Measurements from ENCODE around the gene NEUROD2. TPM values are rescaled to one million over a fixed set of nuclear protein-coding genes. Genes with fewer than 3 reads are reported as not detected.
A peak's percentile ranks its signal among the peaks of the same experiment; 100 is the strongest.

Gene NEUROD2
- total RNA-seq, 2 donors from 2014 or later, result 0.12 TPM; not detected in 1

DNA sequence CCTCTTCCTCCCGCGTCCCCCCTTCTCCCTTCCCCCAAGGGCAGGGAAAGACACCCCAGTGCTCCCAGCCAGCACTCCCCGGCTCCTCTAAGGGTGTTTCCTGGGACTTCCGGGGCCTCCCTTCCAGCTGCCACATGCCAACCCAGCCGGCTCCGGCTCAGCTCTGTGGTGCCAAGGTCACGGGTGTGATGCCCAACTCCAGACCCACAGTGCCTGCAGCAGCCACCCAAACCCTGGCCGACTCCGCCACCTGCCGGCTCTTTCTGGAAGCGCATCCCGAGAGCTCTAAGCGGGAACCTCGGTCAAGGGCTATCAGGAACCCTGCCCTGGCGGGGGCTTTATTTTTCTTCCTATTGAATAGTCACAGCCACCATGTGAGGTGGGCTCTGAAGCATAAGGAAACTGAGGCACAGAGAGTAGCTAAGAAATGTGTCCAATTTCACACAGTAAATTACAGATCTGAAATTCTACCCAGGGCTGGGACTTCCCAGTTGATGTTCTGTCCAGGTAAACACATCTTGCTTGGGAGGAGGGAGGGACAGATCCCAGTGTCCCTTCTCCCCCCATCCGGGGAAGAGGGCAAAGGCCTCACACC is 15.7 kb upstream of the NEUROD2 start:
- DNase-seq (peak; percentile 91 to 94), ATAC-seq (peak; percentile 52)
- intact Hi-C loops (cut with DNase I, micrococcal nuclease), result loop anchor here in 1 of 2 donors (5.0 kb wide), 1 partner anchor 129 kb away; no protein-coding TSS in a partner anchor

DNA sequence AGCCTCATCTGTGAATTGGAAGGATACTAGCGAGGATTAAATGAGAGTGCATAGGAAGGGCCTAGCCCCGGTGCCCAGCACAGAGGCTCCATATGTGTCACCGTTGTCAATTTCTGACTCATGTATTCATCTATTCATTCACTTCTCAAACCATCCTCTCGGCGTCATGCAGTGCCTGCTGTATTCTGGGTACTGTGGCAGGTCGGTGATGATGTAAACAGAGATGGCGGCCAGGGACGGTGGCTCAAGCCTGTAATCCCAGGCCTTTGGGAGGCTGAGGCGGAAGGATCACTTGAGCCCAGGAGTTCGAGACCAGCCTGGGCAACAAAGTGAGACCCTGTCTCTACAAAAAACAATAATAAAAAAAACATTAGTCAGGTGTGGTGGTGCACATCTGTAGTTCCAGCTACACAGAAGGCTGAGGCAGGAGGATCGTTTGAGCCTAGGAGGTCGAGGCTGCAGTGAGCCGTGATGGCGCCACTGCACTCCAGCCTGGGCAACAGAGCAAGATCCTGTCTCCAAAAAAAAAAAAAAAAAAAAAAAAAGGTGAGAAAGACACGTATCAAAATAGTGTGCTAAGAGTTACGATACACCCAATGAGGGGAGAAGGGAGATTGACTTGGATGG is 14.8 kb upstream of the NEUROD2 start:
- no peak for ATAC-seq
- DNase-seq, result no peak
- intact Hi-C loops (cut with DNase I, micrococcal nuclease), result loop anchor here in 1 of 2 donors (5.0 kb wide), 1 partner anchor 130 kb away; no protein-coding TSS in a partner anchor

DNA sequence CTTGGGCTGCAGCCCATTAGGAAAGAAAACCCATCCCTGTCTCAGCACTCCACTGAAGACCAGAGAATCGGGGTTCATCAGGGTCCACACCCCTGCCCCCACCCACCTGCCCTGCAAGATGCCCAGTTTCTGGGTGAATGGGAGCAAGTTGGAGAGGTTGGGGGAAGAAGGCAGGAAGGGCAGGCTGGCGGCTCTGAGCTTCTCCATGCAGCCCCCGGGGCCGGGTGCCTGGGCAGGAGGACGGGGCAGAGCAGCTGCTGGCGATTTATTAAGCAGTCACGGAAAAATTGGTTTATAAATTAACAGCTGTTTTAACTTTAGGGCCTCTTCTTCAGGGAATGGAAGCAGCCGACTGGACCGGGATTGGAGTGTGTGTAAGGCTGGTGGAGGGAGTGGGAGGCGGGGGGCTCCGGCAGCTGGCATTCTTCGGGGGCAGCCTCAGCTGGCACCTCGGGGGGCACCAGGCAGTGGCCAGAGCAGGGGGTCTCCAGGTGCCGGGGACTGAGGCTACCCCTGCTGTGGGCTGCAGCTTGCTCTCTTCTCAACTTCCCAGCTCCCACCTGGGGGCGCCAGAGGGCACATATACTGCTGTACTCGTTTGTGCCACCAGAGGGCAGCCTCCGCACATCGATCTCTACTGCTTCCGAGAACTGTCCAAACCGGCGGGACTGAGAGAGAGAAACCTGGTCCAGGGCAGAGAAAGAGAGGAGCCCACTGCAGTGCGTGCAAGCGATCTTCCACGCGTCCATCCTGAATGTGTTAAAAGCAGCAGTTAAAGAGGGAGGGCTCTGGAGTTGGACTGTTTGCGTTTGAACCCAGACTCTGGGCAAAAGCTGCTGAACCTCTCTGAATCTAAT is 14.0 kb upstream of the NEUROD2 start:
- DNase-seq (peak; percentile 70 to 90), ATAC-seq (peak; percentile 30)
- intact Hi-C loops (cut with DNase I, micrococcal nuclease), result loop anchor here in 1 of 2 donors (5.0 kb wide), 1 partner anchor 131 kb away; no protein-coding TSS in a partner anchor

DNA sequence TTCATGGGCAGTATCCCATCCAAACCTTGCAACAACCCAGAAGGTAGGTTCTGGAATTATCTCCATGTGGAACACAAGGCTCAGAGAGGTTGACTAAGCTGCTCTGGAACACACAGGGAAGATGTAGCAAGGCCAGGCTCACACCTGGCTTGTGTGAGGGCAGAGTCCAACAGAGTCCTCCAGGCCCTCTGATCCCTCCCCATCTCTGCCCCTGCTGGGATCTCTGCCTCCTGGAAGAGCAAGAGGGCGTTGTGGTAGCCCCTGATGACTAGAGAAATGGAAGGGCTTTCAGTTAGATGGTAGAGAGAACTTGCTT is 12.0 kb upstream of the NEUROD2 start:
- DNase-seq, result no peak
- intact Hi-C loops (cut with DNase I, micrococcal nuclease), result loop anchor here in 1 of 2 donors (5.0 kb wide), 1 partner anchor 133 kb away; no protein-coding TSS in a partner anchor
- no peak for ATAC-seq

DNA sequence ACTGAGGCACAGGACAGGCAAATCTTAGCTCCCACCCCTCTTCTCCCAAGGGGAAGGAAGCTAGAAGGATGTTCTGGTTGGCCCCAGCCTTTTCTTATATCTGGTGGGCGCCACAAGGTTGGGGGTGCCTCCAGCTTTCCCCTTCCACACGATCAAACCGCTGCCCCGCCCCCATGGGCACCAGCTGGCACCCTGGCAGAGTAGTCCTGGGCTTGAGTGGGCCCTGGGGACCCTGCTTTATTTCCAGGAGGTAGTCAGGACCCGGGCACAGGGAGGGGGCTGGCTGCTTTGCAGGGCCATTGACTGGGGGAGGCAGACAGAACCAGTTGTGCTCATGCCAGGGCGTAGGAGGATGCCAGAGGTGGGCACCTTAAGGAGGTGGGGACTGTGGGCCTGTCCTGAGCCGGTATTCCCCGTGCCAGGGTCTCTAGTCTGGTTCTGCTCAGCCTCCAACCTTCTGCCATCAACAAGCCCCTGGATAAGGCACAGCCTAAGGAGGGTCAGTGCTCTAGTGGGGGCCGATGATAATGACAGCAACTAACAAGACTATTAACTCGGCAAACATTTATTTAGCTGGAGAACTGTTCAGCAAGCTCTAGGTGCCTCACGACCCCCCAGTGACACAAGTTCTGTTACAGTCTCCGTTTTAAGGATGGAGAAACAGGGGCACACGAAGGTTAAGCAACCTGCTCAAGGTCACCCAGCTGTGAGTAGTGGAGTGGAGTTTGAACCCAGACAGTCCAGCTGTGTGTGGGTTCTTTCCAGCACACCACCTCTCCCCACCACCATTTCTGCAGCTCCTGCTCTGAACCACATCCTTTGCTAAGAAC is 11.5 kb upstream of the NEUROD2 start:
- ATAC-seq, result no peak
- intact Hi-C loops (cut with DNase I, micrococcal nuclease), result no loop called here

DNA sequence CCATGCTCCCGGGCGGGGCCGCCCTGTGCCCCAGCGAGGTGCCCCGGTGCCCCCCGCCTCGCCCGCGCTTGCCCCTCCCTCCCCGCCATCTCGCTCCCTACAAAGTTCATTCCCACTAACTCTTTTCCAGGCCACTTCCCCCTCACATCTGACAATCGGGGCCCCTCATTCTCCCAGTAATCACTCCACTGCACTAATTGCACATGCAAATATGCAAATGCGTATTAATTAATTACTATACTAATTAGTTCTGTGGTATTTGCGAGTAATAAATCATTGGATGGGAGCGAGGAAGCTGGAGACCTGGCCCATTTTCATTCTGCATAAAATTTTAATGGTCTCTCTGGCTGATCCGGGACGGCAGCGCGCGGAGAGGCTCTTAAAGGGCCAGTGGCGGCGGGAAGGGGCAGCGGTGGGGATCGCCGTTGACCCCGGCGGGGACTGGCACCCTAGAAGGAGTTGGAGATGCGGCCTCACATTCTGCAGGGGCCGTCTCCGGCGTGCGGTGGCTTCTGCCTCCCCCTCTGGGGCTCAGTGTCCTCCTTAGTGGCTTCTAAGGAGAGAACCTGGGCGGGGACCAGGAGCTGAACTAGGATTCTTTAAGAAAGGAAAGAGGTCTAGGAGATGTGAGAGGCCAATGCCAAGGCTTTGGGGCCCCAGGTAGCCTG is 10.7 kb upstream of the NEUROD2 start:
- peak; percentile 21 for ATAC-seq
- intact Hi-C loops (cut with DNase I, micrococcal nuclease), result no loop called here
- DNase-seq, result peak in 1 of 2 donors; percentile 55

More for the DNA sequence above, 11.5 kb upstream of the NEUROD2 start:
- DNase-seq, result no peak

DNA sequence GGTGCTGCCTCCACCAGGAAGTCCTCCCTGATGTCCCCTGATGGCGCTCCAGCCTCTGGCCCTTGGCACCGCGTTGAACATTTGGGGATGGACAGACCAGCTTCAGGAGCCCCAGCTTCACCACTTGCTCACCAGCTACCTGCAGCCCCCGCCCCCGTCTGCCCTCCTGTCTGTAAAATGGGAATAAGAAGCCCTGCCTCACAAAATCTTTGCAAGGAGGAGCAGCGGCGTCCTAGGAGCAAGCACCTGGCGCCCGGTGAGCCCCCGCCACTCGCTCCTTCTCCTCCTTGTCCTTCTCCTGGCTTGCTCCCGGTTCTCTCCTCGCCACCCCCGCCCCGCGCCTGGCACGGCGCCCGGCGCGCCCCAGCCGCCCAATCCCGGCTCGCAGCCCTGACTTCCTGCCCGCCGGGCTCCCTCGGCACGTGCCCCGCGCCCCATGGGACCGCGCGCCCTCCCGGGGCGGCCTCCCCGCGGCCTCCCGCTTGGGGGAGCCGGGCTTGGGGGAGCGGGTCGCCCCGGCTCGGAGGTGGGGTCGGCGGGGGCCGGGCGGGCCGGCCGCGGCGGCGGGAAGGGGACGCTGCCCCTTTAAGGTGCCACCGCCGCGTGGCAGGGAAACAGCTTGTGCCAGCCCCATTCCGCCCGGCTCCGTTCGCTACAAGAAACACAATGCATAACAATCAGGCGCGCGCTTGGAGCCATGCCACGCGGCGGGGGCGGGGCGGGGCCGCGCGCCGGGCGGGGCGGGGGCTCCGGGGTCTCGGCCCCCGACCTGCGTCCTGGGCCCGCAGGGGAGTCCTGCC is 9.9 kb upstream of the NEUROD2 start:
- DNase-seq (peak; percentile 80 to 85), ATAC-seq (peak; percentile 66)

DNA sequence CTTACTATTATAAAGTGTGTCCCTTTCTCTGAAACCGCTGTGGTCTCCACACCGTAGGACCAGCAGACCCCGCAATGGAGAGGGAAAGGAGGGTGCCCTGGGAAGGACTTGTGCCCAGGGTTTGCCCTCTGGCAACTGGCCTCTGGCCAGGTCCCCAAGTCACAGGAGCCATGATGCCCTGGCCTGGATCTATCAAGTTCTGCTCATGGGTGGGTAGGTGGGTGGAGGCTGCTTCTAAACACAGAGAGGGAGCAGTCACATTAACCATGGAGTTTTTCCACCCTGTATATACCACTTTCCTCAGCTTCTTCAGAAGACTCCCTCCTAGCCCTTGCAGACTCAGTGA is 9.4 kb upstream of the NEUROD2 start:
- no peak for DNase-seq
- no peak for ATAC-seq
- intact Hi-C loops (cut with DNase I, micrococcal nuclease), result no loop called here

More for the DNA sequence above, 9.9 kb upstream of the NEUROD2 start:
- intact Hi-C loops (cut with DNase I, micrococcal nuclease), result no loop called here

DNA sequence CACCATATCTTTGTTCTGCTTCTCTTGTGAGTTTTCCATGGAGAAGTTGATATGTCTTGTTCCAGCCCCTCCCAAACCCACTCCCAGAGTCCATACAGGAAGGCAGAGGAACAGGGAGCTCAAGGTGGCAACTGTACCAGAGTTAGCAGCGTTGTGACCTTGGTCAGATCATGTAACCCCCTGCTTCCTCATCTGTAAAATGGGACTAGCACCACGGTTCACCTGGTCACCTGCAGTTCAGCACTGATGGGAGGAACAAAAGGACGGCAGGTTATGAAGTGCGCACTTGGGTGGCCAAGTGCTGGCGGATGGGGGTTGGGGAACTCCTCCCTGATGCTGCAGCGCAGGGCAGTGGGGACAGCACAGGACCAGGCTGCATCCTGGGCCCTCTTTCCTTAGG is 7.7 kb upstream of the NEUROD2 start:
- DNase-seq (no peak), ATAC-seq (no peak)
- intact Hi-C loops (cut with DNase I, micrococcal nuclease), result no loop called here

DNA sequence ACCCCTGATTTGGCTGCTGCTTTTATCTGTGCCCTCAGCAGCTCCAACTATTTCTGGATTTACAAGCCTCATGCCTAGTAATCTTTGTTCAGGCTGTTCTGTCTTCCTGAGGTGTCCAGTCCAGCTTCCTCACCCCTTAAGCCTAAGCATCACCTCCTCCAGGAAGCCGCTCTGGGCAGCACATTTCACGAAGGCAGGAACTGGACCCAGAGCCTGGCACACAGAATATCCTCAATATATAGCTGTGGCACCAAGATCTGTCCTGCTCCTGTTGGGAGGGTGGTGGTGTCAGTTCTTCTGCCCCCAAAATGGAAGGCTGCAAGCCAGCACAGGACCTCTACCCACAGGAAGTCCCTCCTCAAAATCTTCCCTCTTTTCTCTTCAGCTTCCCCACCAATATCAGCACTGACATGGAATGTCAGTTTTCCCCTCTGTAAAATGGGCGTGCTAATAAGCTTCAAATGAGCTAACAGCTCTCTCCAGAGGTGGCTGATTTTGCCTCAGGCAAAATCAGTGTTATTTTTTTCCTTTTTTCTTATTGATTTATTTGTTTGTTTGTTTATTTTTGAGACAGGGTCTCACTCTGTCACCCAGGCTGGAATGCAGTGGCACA is 6.9 kb upstream of the NEUROD2 start:
- intact Hi-C loops (cut with DNase I, micrococcal nuclease), result no loop called here
- no peak for DNase-seq
- no peak for ATAC-seq

DNA sequence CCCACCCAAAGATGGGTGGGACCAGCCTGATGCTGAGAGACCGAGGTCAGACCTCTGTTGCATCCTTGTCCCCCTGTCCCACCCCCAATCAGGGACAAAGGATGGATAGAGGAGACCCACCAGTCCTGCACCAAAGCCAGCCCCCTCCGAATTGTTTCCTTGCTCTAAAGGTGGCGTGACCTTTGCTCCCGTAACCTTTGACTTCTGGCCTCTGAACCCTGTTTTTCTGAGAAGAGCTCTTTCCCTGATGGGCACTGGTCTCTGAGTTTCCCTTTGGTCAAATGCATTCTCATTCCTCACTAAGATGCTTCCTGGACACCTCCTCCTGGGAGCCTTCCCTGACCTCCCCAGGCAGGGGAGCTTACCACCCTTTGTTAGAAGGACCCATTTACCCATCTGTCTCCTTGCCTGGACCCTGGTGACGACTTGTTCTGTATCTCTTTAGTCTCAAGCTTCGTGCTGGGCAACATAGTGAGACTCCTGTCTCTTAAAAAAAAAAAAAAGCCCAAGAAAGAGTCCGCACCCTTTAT is 5.3 kb upstream of the NEUROD2 start:
- ATAC-seq (no peak), DNase-seq (no peak)
- intact Hi-C loops (cut with DNase I, micrococcal nuclease), result no loop called here

DNA sequence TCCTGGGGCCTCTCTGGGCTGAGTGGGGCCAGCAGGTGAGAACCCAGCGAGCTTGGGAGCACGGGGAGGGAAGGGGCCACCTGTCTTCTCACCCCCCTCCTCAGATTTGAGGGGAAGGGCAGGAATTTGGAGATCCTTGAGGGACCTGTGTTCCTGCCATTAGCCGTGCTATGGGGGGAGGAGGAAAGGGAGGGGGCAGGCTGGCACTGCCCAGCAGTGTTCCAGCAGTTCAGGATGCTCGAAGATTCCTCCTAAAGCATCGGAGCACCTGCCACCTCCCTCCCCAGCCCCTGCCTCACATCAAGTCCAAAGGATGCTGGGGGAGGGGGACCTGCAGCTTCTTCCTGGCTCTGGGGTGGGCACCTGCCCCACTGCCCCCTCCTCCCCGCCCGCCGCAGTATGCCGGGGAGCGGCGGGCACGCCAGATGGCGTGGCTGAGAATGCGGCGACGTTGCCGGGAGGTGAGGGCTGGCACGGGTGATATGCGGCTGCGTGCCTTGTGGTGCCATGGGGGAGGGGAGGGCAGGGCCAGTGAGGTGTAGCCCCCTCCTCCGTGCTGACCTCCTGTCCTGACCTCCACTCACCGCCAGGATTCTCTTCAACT is 4.7 kb upstream of the NEUROD2 start:
- no peak for ATAC-seq
- intact Hi-C loops (cut with DNase I, micrococcal nuclease), result no loop called here

DNA sequence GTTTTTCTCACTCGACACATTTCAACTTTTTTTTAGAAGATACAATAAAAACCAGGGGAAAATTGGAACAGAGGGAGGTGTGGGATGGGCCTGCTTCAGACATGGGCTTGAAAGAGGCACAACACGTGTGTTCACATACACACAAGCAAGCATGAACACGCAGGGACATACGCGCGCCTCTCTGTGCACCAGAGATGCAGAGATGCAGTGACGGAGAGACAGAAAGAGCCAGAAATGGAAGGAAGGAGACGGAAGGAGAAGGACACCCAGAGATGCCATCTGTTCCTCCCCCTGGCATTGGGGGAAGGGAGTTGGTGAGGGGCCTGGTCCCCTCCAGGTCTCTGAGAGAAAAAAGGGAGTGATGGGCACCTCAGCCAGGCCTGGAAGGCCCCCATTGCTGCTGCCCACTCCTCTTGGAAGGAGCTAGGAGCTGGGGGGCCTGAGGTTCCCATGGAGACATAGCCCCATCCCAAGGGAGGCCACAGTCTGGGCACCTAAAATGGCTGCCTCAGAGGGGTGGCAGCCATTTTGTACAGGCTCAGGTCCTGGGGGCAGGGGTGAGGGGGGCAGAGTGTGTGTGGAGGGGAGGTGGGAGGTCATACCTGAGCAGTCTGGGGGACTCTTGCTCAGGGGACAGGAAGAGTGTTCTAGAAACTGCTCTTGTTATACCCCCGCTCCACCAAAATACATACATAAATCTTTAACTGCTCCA is 3.8 kb upstream of the NEUROD2 start:
- no peak for ATAC-seq
- intact Hi-C loops (cut with DNase I, micrococcal nuclease), result no loop called here

More for the DNA sequence above, 4.7 kb upstream of the NEUROD2 start:
- DNase-seq, result no peak

DNA sequence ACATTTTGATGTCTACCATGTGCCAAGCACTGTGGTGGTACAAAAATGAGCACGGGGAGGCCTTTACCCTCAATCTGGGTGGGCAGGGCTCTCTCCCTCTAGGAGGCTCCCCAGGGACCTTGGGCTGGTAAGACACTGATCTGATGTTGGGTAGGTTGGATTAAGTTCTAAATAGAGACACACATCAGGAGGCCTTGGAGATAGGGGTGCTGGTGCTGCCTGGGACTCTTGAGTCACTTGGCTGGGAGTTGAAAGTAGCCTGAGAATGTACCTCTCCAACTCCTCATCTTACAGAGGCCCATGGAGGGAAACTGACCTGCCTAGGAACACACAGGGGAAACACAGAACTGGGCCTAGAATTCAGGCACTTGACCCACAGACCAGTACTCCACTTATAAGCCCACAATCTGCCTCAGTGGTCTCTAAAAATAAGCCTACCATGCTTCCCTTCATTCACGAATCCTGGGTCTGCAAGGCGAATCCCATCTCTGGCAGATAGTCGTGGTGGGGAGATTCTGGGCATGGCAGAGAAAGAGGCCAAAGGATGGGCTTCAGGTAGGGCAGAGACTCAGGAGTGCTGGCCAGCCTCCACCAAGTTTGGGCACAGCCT is 1.8 kb upstream of the NEUROD2 start:
- DNase-seq (no peak), ATAC-seq (no peak)
- intact Hi-C loops (cut with DNase I, micrococcal nuclease), result no loop called here

More for the DNA sequence above, 3.8 kb upstream of the NEUROD2 start:
- no peak for DNase-seq

DNA sequence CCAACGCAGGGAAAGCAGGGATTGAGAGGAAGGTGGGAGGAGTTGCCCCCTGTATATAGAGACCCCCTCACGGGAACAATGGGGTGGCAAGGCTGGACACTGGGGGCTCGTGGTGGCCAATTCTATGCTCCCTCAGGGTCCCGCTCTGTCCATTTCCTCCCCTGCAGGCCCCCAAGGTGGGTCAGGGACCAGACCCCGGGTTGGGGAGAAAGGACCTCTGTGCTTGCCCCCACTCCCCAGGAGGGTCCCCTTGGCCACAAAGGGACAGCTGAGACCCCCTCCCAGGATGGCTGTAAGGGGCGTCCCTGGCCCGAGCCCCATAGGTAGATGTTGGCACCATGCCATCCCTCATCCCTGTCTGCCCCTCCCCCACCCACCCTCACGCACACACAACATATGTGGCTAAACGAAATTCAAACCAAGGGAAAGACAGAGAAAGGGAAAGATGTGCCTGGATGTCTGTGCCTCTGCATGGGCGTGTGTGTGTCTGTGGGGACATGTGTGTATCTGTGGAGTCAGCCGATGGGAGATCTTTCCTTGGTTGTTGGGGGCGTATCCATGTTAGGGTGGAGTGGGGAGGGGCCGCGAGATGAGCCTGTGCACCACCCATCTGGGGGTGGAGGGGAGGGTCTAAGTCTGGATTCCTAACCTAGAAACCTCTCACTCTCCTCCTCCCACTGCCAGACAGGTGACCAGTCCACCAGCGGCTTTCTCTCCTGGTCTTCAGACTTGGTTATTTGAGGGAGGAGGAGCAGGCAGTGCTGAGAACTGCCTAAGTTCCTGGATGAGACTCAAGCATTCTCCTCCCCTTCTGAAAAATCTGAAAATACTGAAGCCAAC is 642 bp upstream of the NEUROD2 start:
- ATAC-seq (no peak), DNase-seq (no peak)
- intact Hi-C loops (cut with DNase I, micrococcal nuclease), result no loop called here
